SU-DHL-6 (cell line): ENCODE results near the gene OR5AC2.

Experiments
- H2AFZ ChIP-seq: fragments of 200-600 bp; sonication (generic); 2 replicates; pipeline ENCODE4 v1.6.1; 2014; ENCODE audit warnings: low read depth, mild to moderate bottlenecking, moderate library complexity, mixed read lengths, antibody characterized with exemption, low read length; ENCODE audit not compliant: severe bottlenecking
- H3F3A ChIP-seq: fragments of 200-600 bp; shearing (Covaris generic); 2 replicates; pipeline ENCODE4 v1.6.0; 2016; ENCODE audit warnings: antibody characterized with exemption, mild to moderate bottlenecking; ENCODE audit not compliant: insufficient read depth
- H3K27ac ChIP-seq: fragments of 200-600 bp; sonication (generic); 2 replicates; pipeline ENCODE4 v1.5.1; 2016; ENCODE audit warnings: low read depth, mild to moderate bottlenecking, low read length, moderate library complexity, mixed read lengths
- H3K27me3 ChIP-seq: fragments of 200-600 bp; sonication (generic), shearing (Covaris generic); 2 replicates; pipeline ENCODE4 v1.6.0; 2014; ENCODE audit warnings: mild to moderate bottlenecking, low read length
- H3K36me3 ChIP-seq: fragments of 200-600 bp; sonication (generic); 2 replicates; pipeline ENCODE4 v1.6.1; 2014; ENCODE audit warnings: mild to moderate bottlenecking, low read length, mixed read lengths
- H3K4me2 ChIP-seq: fragments of 300-600, 200-600 bp; shearing (Covaris generic), sonication (generic); 2 replicates; pipeline ENCODE4 v1.6.0; 2014; ENCODE audit warnings: low read length, low read depth, mild to moderate bottlenecking; ENCODE audit not compliant: poor library complexity, severe bottlenecking
- H3K4me3 ChIP-seq: fragments of 200-600 bp; sonication (generic); 2 replicates; pipeline ENCODE4 v1.5.1; 2014; ENCODE audit warnings: antibody characterized with exemption, low read length, mild to moderate bottlenecking, mixed read lengths; ENCODE audit not compliant: insufficient read depth, poor library complexity, severe bottlenecking
- H3K79me2 ChIP-seq: fragments of 200-600 bp; sonication (generic); 2 replicates; pipeline ENCODE4 v1.6.1; 2014; ENCODE audit warnings: mild to moderate bottlenecking, low read length, moderate library complexity; ENCODE audit not compliant: insufficient read depth
- H3K9ac ChIP-seq: fragments of 200-600 bp; sonication (generic); 2 replicates; pipeline ENCODE4 v1.7.0; 2014; ENCODE audit warnings: mild to moderate bottlenecking, low read length
- H3K9me2 ChIP-seq: fragments of 200-600 bp; sonication (generic); replicated peaks from 2 replicates; pipeline ENCODE4 v1.6.1; 2014; ENCODE audit warnings: low read length; ENCODE audit not compliant: insufficient read depth
- H3K9me3 ChIP-seq: fragments of 200-600 bp; sonication (generic); 2 replicates; pipeline ENCODE4 v1.6.1; 2014; ENCODE audit warnings: low read length, mixed read lengths; ENCODE audit not compliant: insufficient read depth
- H4K20me1 ChIP-seq: fragments of 200-600 bp; sonication (generic); 2 replicates; pipeline ENCODE4 v1.6.1; 2014; ENCODE audit warnings: low read depth, mild to moderate bottlenecking, antibody characterized with exemption, low read length, moderate library complexity, mixed read lengths
- EZH2phosphoT487 ChIP-seq: fragments of 200-600 bp; sonication (generic), shearing (Covaris generic); conservative IDR thresholded peaks from 2 replicates; pipeline ENCODE4 v1.6.1; 2018; ENCODE audit warnings: mild to moderate bottlenecking, antibody characterized with exemption, low read length, moderate library complexity, mixed read lengths
- TF ChIP-seq, protein P1 (sequence below): fragments of 200-600 bp; sonication (generic); IDR thresholded peaks from one replicate; pipeline ENCODE4 v1.5.1; 2017; ENCODE audit warnings: antibody characterized with exemption, mild to moderate bottlenecking, low read length, moderate library complexity; ENCODE audit not compliant: insufficient read depth, poor library complexity, severe bottlenecking

The OR5AC2 gene

DNA sequence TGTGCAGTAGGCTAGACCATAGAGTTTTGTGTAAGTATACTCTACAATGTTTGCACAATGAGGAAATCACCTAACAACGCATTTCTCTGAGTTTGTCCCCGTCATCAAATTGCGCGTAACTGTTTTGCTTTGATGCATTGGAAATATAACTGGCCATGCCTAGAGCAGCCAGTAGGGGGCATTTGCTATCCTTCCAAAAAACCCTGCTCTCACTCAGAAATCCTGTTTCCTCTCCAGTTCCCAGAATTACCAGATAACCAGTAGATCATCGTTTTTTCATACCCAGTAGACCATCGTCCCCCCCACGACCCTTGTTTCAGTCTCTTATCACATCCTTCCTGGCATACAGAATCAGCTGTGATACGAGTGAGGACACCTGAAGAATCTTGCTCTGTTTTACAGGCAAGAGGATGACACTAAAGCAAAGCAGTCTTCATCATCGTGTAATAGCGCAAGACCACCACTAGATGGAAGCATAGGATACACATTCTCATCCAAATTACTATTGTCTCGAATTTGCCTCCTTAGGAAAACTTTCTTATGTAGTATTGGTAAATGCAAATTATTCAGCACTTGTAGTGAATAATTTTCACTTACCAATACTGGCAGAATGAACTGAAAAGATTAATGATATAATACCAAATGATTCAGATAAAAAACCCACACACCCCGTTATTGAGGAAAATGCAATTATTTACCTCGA is 47.5 kb upstream of the OR5AC2 start:
- Histone ChIP-seq H3K9me3 (no peaks in the 10 kb centered on the region), H3K9me2 (no peaks in the 10 kb centered on the region), H2AFZ (peak overlapping the region; percentile 92), H3K9ac (peak overlapping the region; percentile 45; the same call in 1 of the 2 replicates), H3F3A (no peaks in the 10 kb centered on the region), H4K20me1 (no peaks in the 10 kb centered on the region), H3K4me2 (peak overlapping the region; percentile 74), H3K36me3 (no peaks in the 10 kb centered on the region), H3K79me2 (no peaks in the 10 kb centered on the region), H3K27ac (no peak overlapping the region), H3K27me3 (no peaks in the 10 kb centered on the region), H3K4me3 (peak overlapping the region; percentile 54)
- TF ChIP-seq, protein P1, sequence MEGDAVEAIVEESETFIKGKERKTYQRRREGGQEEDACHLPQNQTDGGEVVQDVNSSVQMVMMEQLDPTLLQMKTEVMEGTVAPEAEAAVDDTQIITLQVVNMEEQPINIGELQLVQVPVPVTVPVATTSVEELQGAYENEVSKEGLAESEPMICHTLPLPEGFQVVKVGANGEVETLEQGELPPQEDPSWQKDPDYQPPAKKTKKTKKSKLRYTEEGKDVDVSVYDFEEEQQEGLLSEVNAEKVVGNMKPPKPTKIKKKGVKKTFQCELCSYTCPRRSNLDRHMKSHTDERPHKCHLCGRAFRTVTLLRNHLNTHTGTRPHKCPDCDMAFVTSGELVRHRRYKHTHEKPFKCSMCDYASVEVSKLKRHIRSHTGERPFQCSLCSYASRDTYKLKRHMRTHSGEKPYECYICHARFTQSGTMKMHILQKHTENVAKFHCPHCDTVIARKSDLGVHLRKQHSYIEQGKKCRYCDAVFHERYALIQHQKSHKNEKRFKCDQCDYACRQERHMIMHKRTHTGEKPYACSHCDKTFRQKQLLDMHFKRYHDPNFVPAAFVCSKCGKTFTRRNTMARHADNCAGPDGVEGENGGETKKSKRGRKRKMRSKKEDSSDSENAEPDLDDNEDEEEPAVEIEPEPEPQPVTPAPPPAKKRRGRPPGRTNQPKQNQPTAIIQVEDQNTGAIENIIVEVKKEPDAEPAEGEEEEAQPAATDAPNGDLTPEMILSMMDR: peak; percentile 95
- no peak for TF ChIP-seq EZH2phosphoT487

DNA sequence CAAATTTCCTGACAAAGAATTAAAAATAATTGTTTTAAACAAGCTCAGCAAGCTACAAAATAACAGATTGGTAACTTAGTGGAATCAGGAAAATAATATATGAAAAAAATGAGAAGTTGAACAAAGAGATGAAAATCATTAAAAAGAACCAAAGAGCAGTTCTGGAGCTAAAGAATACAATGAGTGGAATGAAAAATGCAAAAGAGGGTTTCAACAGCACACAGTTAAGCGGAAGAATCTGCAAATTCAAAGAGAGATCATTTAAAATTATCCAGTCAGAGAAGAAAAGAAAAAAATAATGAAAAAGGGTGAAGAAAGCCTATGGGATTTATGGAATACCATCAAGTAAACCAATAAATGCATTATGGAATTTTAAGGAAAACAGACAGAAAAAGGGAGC is 45.6 kb upstream of the OR5AC2 start:
- H3K9me3 ChIP-seq: no peaks in the 10 kb centered on the region
- no peak overlapping the region for H3K4me2 ChIP-seq
- no peaks in the 10 kb centered on the region for H3K36me3 ChIP-seq
- H3K27ac ChIP-seq: no peak overlapping the region
- H4K20me1 ChIP-seq: no peaks in the 10 kb centered on the region
- H3K4me3 ChIP-seq: no peak overlapping the region
- H3F3A ChIP-seq: no peaks in the 10 kb centered on the region
- H3K27me3 ChIP-seq: no peaks in the 10 kb centered on the region
- TF ChIP-seq, protein P1: no peak
- no peak for TF ChIP-seq EZH2phosphoT487
- H3K9me2 ChIP-seq: no peaks in the 10 kb centered on the region
- H2AFZ ChIP-seq: no peak overlapping the region
- no peak overlapping the region for H3K9ac ChIP-seq
- H3K79me2 ChIP-seq: no peaks in the 10 kb centered on the region

DNA sequence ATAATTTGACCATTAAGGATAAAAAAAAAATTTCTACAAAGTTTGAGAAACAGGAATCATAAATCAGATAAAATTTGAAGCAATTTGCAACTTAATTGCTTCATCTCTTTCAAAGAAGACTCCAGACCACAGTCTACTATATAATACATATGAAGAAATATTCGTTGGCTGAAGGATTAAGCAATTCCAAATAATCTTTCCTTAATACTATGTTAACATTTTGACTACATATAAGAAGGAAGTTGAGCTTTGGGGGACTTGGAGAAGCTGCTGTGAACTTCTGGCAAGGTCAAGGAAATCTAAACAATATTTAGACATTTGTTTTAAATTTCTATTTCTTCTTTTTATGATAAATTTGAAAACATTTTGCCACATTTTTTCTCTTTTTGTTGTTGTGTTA is 38.4 kb upstream of the OR5AC2 start:
- no peaks in the 10 kb centered on the region for H3F3A ChIP-seq
- H3K4me3 ChIP-seq: no peak overlapping the region
- H3K36me3 ChIP-seq: no peaks in the 10 kb centered on the region
- H4K20me1 ChIP-seq: no peaks in the 10 kb centered on the region
- H3K79me2 ChIP-seq: no peaks in the 10 kb centered on the region
- no peaks in the 10 kb centered on the region for H3K9me2 ChIP-seq
- no peak overlapping the region for H3K9ac ChIP-seq
- no peaks in the 10 kb centered on the region for H3K9me3 ChIP-seq
- TF ChIP-seq, protein P1: no peak
- no peak for TF ChIP-seq EZH2phosphoT487
- H3K27ac ChIP-seq: no peak overlapping the region
- H3K4me2 ChIP-seq: no peak overlapping the region
- no peaks in the 10 kb centered on the region for H3K27me3 ChIP-seq
- H2AFZ ChIP-seq: no peak overlapping the region
